Fibroblast of lung (primary cell): Measurements from ENCODE around the gene TMEM266. TPM values are rescaled to one million over a fixed set of nuclear protein-coding genes. Genes with fewer than 3 reads are reported as not detected.

Experiments
- DNase-seq, 2 donors: peaks; one replicate each; pipeline versions ENCODE4 v3.0.0 to v3.0.0-alpha.2; 2010; ENCODE audit warnings: low read depth in 2 of 2
- H2AFZ ChIP-seq: 2 replicates; pipeline ENCODE4 v1.5.1; 2012; ENCODE audit warnings: low read length, control low read depth, inconsistent platforms
- H3K27ac ChIP-seq: 2 replicates; pipeline ENCODE4 v1.5.1; 2011; ENCODE audit warnings: low read length, control low read depth; ENCODE audit not compliant: insufficient read depth
- H3K27me3 ChIP-seq: 2 replicates; pipeline ENCODE4 v1.5.1; 2011; ENCODE audit warnings: mild to moderate bottlenecking, low read length; ENCODE audit not compliant: control insufficient read depth, insufficient read depth
- H3K36me3 ChIP-seq: 2 replicates; pipeline ENCODE4 v1.5.1; 2011; ENCODE audit warnings: low read length; ENCODE audit not compliant: control insufficient read depth, insufficient read depth
- H3K4me1 ChIP-seq: 2 replicates; pipeline ENCODE4 v1.5.1; 2011; ENCODE audit warnings: low read length; ENCODE audit not compliant: control insufficient read depth, insufficient read depth; ENCODE audit errors: extremely low read depth
- H3K4me2 ChIP-seq: 2 replicates; pipeline ENCODE4 v1.5.1; 2011; ENCODE audit warnings: low read length, control low read depth; ENCODE audit not compliant: insufficient read depth; ENCODE audit errors: extremely low read depth
- H3K4me3 ChIP-seq, 4 experiments: fragments of 200-600 bp in 1 of 4; sonication (generic) in 1 of 4; replicated peaks in 1 of 4; 2 replicates each; pipeline ENCODE4 v1.5.1; 2011 to 2016; ENCODE audit warnings: low read length in 4 of 4, low read depth in 3 of 4, mild to moderate bottlenecking in 3 of 4, control low read depth in 2 of 4, inconsistent platforms in 1 of 4, mixed read lengths in 1 of 4; ENCODE audit not compliant: insufficient read depth in 1 of 4; ENCODE audit errors: control extremely low read depth in 1 of 4
- H3K79me2 ChIP-seq: 2 replicates; pipeline ENCODE4 v1.5.1; 2012; ENCODE audit warnings: mild to moderate bottlenecking, low read length, inconsistent platforms; ENCODE audit not compliant: control insufficient read depth, insufficient read depth
- H3K9ac ChIP-seq: 2 replicates; pipeline ENCODE4 v1.5.1; 2011; ENCODE audit warnings: mild to moderate bottlenecking, low read length, control low read depth; ENCODE audit not compliant: insufficient read depth
- H3K9me3 ChIP-seq: 2 replicates; pipeline ENCODE4 v1.5.1; 2012; ENCODE audit warnings: low read depth, low read length; ENCODE audit not compliant: control insufficient read depth, insufficient read depth
- H4K20me1 ChIP-seq: 2 replicates; pipeline ENCODE4 v1.5.1; 2011; ENCODE audit warnings: low read length; ENCODE audit not compliant: control insufficient read depth, insufficient read depth; ENCODE audit errors: extremely low read depth
- EZH2 ChIP-seq: IDR thresholded peaks from 2 replicates; pipeline ENCODE4 v1.5.1; 2012; ENCODE audit warnings: low read length, control low read depth, mild to moderate bottlenecking; ENCODE audit errors: missing control alignments
- polyA plus RNA-seq, 2 donors: library from polyadenylated mRNA; depleted of rRNA in 1 of 2; stranded (reverse) in 1 of 2; unstranded in 1 of 2; fragments of >200 nt; gene quantifications; 2 replicates each; pipeline ENCODE4 v1.2.1, GENCODE V29; 2011 to 2012; ENCODE audit warnings: missing spikeins in 1 of 2
- total RNA-seq: library from RNA; depleted of rRNA; stranded (reverse); fragments of >200 nt; gene quantifications from 2 replicates; pipeline ENCODE4 v1.2.1, GENCODE V29; 2014
- TF ChIP-seq, protein P1 (sequence below), 2 donors: IDR thresholded peaks in 1 of 2; conservative IDR thresholded peaks in 1 of 2; 1 replicate in 1 of 2; 2 replicates in 1 of 2; pipeline ENCODE4 v1.5.1; 2011 to 2012; ENCODE audit warnings: low read length in 2 of 2, control low read depth in 1 of 2, inconsistent platforms in 1 of 2, low read depth in 1 of 2, mild to moderate bottlenecking in 1 of 2

TMEM266 gene
- total and polyA plus RNA-seq, 2 donors (not counting 1 experiment from before 2014, with no cell fraction given) = 0.09 to 0.33 TPM

DNA sequence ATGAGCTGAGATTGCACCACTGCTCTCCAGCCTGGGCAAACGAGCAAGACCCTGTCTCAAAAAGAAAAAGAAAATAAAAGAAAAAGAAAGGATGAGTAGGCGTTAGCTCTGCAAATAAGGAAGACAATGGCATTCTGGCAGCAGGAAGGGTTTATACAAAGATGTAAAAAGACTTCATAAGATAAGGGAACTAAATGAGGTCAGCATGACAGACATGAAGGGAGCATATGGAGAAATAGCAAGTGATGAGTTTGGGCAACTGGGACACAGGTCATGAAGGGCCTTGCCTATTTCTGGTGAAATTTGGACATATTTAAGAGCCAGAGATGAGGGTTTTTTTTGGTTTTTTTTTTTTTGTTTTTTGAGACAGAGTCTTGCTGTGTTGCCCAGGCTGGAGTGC is 24.5 kb downstream of the TMEM266 start:
- H3K9me3 ChIP-seq = no peaks in the 10 kb centered on the region

DNA sequence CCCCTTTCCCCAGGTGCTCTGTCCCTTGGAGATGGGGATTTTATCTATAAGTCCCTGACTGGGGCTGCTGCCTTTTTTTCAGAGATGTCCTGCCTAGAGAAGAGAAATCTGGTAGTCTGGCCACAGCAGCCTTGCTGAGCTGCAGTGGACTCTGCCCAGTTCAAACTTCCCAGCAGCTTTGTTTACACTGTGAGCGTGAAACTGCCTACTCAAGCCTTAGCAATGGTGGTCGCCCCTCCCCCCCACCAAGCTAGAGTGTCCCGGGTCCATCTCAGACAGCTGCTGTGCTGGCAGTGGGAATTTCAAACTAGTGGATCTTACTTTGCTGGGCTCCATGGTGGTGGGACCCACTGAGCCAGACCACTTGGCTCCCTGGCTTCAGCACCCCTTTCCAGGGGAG is 38.9 kb downstream of the TMEM266 start:
- TF ChIP-seq, protein P1, sequence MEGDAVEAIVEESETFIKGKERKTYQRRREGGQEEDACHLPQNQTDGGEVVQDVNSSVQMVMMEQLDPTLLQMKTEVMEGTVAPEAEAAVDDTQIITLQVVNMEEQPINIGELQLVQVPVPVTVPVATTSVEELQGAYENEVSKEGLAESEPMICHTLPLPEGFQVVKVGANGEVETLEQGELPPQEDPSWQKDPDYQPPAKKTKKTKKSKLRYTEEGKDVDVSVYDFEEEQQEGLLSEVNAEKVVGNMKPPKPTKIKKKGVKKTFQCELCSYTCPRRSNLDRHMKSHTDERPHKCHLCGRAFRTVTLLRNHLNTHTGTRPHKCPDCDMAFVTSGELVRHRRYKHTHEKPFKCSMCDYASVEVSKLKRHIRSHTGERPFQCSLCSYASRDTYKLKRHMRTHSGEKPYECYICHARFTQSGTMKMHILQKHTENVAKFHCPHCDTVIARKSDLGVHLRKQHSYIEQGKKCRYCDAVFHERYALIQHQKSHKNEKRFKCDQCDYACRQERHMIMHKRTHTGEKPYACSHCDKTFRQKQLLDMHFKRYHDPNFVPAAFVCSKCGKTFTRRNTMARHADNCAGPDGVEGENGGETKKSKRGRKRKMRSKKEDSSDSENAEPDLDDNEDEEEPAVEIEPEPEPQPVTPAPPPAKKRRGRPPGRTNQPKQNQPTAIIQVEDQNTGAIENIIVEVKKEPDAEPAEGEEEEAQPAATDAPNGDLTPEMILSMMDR (conservative IDR thresholded peaks at IDR 0.05 in 1 of 2, IDR thresholded peaks at IDR 0.05 in 1 of 2; ENCODE audit: low read depth in 1 of 2, low read length in 2 of 2) = no peak
- TF ChIP-seq EZH2 = no peak
- no peaks in the 10 kb centered on the region for H4K20me1 ChIP-seq
- H3K27me3 ChIP-seq = peaks cover 3% of the 10 kb centered on the region
- no peak overlapping the region for H3K27ac ChIP-seq
- H3K4me2 ChIP-seq = no peak overlapping the region
- no peak overlapping the region for H3K9ac ChIP-seq
- no peaks in the 10 kb centered on the region for H3K79me2 ChIP-seq
- no peak overlapping the region for H2AFZ ChIP-seq
- no peak overlapping the region for H3K4me3 ChIP-seq
- H3K36me3 ChIP-seq = no peaks in the 10 kb centered on the region
- no peaks in the 10 kb centered on the region for H3K9me3 ChIP-seq
- H3K4me1 ChIP-seq = no peaks in the 10 kb centered on the region
- no peak for DNase-seq

More for the DNA sequence above, 24.5 kb downstream of the TMEM266 start:
- Histone ChIP-seq H3K79me2 (no peaks in the 10 kb centered on the region), H3K9ac (no peak overlapping the region), H3K27ac (no peak overlapping the region), H4K20me1 (no peaks in the 10 kb centered on the region), H3K27me3 (no peaks in the 10 kb centered on the region), H3K4me3 (no peak overlapping the region), H2AFZ (no peak overlapping the region), H3K4me2 (no peak overlapping the region), H3K4me1 (no peaks in the 10 kb centered on the region), H3K36me3 (no peaks in the 10 kb centered on the region)
- TF ChIP-seq EZH2 = no peak
- TF ChIP-seq, protein P1 (conservative IDR thresholded peaks at IDR 0.05 in 1 of 2, IDR thresholded peaks at IDR 0.05 in 1 of 2; ENCODE audit: low read depth in 1 of 2, low read length in 2 of 2) = no peak
- no peak for DNase-seq

DNA sequence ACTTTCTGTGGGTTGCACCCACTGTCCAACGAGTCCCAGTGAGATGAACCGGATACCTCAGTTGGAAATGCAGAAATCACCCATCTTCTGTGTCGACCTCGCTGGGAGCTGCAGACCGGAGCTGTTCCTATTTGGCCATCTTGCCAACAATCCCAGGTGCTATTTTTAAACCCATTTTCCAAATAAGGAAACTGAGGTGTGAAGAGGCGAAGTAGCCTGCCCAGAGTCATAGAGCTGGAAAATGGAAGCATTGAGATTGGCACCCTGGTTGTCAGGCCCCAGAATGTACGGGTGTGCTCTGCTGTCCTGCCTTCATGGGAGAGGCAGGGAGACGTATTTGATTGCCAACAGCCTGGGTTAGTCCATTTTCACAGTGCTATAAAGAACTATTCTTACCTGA is 39.6 kb downstream of the TMEM266 start:
- no peak overlapping the region for H3K9ac ChIP-seq
- TF ChIP-seq, protein P1 (conservative IDR thresholded peaks at IDR 0.05 in 1 of 2, IDR thresholded peaks at IDR 0.05 in 1 of 2; ENCODE audit: low read depth in 1 of 2, low read length in 2 of 2) = no peak
- no peak for TF ChIP-seq EZH2

More for the DNA sequence above, 39.6 kb downstream of the TMEM266 start:
- Histone ChIP-seq H3K4me2 (no peak overlapping the region), H3K27me3 (peaks cover 3% of the 10 kb centered on the region), H3K4me3 (no peak overlapping the region), H2AFZ (no peak overlapping the region), H4K20me1 (no peaks in the 10 kb centered on the region), H3K9me3 (no peaks in the 10 kb centered on the region), H3K4me1 (no peaks in the 10 kb centered on the region), H3K27ac (no peak overlapping the region), H3K79me2 (no peaks in the 10 kb centered on the region), H3K36me3 (no peaks in the 10 kb centered on the region)
- DNase-seq = no peak
